IPS DF 19.7 (cell line): ENCODE measurements around the gene KDM2A.
"Not testable (repeated sequence)": the region's sequence is repeated elsewhere in the genome, so short reads cannot be mapped to it uniquely, and the experiment has no call there.

Source experiments
- DNase-seq: peaks from one replicate; pipeline ENCODE4 v3.0.0-alpha.2; 2013; ENCODE audit warnings: low read depth, low spot score

Gene KDM2A

GRCh38 chr11:67167719-67168118, 48.7 kb downstream of the KDM2A start:
- DNase-seq = no peak

GRCh38 chr11:67168911-67169310, 49.8 kb downstream of the KDM2A start:
- not testable (repeated sequence) for DNase-seq

- DNase-seq = no peak
Observed at GRCh38 chr11:67174311-67174710, 55.2 kb downstream of the KDM2A start.

GRCh38 chr11:67177399-67178281, 58.6 kb downstream of the KDM2A start:
- no peak for DNase-seq

GRCh38 chr11:67178421-67178820, 59.4 kb downstream of the KDM2A start:
- DNase-seq = no peak

GRCh38 chr11:67178878-67179277, 59.8 kb downstream of the KDM2A start:
- DNase-seq = no peak

GRCh38 chr11:67179892-67180490, 60.9 kb downstream of the KDM2A start:
- no peak for DNase-seq

GRCh38 chr11:67194096-67194495, 75.0 kb downstream of the KDM2A start:
- DNase-seq = no peak

- no peak for DNase-seq
Observed at GRCh38 chr11:67195971-67196456, 77.0 kb downstream of the KDM2A start.

GRCh38 chr11:67197606-67198005, 78.5 kb downstream of the KDM2A start:
- DNase-seq = no peak

GRCh38 chr11:67198781-67199180, 79.7 kb downstream of the KDM2A start:
- DNase-seq = not testable (repeated sequence)

GRCh38 chr11:67199751-67200150, 80.7 kb downstream of the KDM2A start:
- DNase-seq = no peak

- DNase-seq = no peak
Observed at GRCh38 chr11:67202028-67202427, 83.0 kb downstream of the KDM2A start.

GRCh38 chr11:67204822-67205221, 85.8 kb downstream of the KDM2A start:
- DNase-seq = no peak

GRCh38 chr11:67209222-67209621, 90.2 kb downstream of the KDM2A start:
- not testable (repeated sequence) for DNase-seq

GRCh38 chr11:67211656-67212436, 92.8 kb downstream of the KDM2A start:
- DNase-seq = no peak

- no peak for DNase-seq
Observed at GRCh38 chr11:67213178-67213621, 94.1 kb downstream of the KDM2A start.

GRCh38 chr11:67227726-67228125, 108.7 kb downstream of the KDM2A start:
- no peak for DNase-seq

- no peak for DNase-seq
Observed at GRCh38 chr11:67230406-67230805, 111.3 kb downstream of the KDM2A start.

GRCh38 chr11:67230886-67231285, 111.8 kb downstream of the KDM2A start:
- no peak for DNase-seq

GRCh38 chr11:67233584-67234190, 114.6 kb downstream of the KDM2A start:
- no peak for DNase-seq

GRCh38 chr11:67234571-67234970, 115.5 kb downstream of the KDM2A start:
- DNase-seq = not testable (repeated sequence)
